Measurements from ENCODE around the gene PKNOX2.

GRCh38 chr11:125380756-125381445 lies 216.3 kb downstream of the PKNOX2 start:
- TF ChIP-seq CTCF (IDR thresholded peaks at IDR 0.05; ENCODE audit: low read depth, low read length), result no peak
- TF ChIP-seq EZH2phosphoT487 (IDR thresholded peaks at IDR 0.05; ENCODE audit: low read depth), result no peak
